CD1c-positive myeloid dendritic cell (primary cell): ENCODE results near the gene GOLGA6A.
"Not testable (repeated sequence)": the region's sequence is repeated elsewhere in the genome, so short reads cannot be mapped to it uniquely, and the experiment has no call there.

ENCODE experiments used
- DNase-seq: peaks from one replicate; pipeline ENCODE4 v3.0.0-alpha.2; 2016; ENCODE audit errors: extremely low spot score

The GOLGA6A gene

GRCh38 chr15:74053517-74053916 is 28.8 kb downstream of the GOLGA6A start:
- DNase-seq: no peak

GRCh38 chr15:74052271-74053260 is 29.8 kb downstream of the GOLGA6A start:
- DNase-seq: not testable (repeated sequence)

GRCh38 chr15:74050556-74051234 is 31.7 kb downstream of the GOLGA6A start:
- no peak for DNase-seq

- no peak for DNase-seq
These were observed 32.2 kb downstream of the GOLGA6A start for GRCh38 chr15:74050127-74050526.

- DNase-seq: no peak
These were observed 36.1 kb downstream of the GOLGA6A start for GRCh38 chr15:74046275-74046674.

DNA sequence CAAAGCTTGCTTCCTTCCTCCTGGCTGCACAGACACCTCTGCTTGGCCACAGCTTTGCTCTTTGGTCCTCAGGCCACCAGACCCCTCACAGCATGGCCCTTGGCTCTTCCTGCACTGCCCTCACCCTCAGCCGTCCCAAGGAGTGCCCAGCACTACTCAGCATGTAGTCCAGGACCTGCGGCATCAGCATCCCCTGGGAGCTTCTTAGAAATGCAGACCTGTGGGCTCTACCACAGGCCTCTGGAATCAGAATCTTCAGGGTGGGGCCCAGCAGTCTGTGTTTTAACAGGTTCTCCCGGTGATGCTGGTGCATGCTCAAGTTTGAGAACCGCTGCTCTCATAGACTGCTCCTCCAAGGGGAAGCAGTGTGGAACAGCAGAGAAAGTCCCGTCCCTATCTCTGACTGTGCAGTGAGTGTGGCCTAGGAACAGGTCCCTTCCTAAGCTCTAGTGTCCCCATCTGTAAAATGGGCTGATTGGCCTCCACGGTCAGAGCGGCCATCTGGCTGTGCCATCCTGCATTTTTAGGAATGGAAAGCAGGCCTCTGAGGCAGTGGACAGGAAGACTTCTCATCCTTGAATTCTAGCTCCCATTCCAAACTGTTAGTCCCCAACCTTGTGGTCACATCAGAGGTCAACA is 36.6 kb downstream of the GOLGA6A start:
- no peak for DNase-seq

DNA sequence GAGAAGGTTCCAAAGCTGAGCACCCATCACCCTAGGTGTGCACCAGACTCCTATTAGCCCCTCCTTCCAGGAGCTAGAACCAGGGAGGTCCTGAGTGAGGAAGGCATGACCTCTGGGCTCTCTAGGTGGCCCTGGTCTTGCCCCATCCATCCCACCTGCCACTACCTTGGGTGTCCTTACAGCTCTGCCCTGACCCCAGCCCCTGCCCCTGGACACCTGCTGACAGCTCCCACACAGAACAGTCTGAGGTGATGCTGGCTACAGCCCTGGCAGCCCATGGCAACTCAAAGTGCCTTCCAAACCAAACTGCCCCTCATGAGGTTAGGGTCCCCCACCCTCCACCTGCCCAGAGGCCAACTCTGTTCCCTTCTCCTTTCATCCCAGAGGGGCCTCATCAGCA is 37.2 kb downstream of the GOLGA6A start:
- no peak for DNase-seq

DNA sequence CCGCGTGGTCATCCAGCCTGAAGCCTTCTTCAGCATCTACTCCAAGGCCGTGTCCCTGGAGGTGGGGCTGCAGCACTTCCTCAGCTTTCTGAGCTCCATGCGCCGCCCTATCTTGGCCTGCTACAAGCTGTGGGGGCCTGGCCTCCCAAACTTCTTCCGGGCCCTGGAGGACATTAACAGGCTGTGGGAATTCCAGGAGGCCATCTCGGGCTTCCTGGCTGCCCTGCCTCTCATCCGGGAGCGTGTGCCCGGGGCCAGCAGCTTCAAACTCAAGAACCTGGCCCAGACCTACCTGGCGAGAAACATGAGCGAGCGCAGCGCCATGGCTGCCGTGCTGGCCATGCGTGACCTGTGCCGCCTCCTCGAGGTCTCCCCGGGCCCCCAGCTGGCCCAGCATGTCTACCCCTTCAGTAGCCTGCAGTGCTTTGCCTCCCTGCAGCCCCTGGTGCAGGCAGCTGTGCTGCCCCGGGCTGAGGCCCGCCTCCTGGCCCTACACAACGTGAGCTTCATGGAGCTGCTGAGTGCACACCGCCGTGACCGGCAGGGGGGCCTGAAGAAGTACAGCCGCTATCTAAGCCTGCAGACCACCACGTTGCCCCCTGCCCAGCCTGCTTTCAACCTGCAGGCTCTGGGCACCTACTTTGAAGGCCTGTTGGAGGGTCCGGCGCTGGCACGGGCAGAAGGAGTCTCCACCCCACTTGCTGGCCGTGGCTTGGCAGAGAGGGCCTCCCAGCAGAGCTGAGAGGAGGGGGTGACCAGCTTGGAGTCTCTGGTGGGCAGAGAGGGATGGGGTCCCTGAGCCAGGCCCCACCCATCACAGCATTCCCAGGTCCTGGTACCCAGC is 37.9 kb downstream of the GOLGA6A start:
- DNase-seq: no peak

GRCh38 chr15:74043425-74044266 is 38.7 kb downstream of the GOLGA6A start:
- DNase-seq: no peak

DNA sequence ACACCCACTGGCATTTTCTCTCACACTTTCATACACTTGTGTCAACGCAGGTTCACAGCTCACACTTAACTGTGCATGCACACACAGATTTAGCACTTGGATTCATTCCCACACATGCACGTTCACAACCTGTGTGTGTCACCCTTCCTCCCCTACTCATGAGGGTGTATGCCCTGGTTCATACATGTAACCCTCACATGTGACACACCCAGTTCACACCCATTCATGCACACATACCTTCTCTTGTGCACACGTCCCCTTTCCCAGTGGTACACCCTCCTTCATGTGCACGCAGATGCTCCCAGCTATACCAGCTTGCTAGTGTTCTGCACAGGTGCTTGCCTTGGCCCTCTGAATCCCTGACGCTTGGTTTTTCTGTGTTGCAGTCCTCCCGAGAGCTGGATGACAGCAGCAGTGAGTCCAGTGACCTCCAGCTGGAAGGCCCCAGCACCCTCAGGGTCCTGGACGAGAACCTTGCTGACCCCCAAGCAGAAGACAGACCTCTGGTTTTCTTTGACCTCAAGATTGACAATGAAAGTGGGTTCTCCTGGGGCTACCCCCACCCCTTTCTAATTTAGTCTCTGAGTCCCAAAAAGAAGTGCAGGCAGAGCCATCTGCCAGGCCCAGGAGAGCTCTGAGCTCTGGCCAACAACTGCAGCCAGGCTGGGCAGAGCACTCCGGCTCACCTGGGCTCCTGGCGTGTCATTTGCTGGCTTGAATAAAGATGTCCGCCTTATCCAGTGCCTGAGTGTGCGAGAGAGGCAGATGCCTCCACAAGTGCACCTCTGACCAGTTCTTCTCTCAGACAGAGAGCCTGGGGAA is 39.5 kb downstream of the GOLGA6A start:
- DNase-seq: no peak

DNA sequence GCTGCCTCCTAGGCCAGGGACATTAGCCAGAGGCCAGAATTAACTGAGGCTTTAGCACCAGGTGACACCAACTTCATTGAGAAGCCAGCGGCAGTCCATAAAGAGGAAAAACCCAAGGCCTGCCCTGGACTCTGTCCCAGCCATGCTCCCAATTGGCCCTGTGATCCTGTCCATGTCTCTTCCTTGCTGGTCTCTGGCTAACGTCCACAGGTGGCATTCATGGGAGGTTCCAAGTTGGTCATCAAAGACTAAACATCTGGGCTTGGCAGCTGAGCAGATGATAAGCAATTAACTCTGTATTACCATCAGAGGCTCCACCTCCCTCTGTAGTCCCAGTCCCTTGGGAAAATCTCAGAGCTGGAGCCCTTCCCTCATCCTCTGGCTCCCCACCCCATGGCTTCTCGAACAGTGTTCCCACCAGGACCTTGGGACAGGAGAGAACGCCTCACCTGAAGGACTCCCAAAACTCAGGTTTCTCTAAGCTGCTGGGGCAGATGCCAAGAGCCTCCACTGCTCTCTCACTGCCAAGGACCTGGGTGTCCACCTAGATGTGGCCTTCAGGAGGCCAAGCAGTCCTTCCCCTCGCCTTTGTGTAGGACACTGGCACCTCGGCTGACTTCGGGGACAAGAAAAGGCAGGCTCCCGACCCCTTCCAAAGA is 40.4 kb downstream of the GOLGA6A start:
- DNase-seq: no peak

DNA sequence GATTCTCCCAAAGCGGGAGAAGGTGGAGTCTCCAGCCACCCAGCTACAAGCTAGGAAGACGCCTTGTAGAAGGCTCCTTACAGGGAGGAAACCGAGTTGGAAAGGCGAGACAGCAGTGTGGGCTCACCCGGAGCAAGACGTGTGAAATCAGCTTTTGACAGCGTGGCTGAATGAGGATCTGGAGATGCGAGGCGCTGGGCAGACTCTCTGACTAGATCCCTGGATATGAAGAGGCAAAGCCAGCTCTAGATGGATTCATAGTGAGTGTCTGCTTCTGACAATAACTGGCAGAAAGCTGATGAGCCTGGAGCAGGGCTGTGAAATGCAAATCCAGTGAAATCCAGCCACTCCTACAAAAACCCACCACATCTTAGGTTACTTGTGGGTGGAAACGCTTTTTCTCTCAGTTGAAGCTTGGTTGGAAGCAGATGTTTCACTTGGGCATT is 41.0 kb downstream of the GOLGA6A start:
- no peak for DNase-seq

- no peak for DNase-seq
These were observed 42.1 kb downstream of the GOLGA6A start for GRCh38 chr15:74040109-74040850.

GRCh38 chr15:74039656-74040010 is 42.7 kb downstream of the GOLGA6A start:
- no peak for DNase-seq

DNA sequence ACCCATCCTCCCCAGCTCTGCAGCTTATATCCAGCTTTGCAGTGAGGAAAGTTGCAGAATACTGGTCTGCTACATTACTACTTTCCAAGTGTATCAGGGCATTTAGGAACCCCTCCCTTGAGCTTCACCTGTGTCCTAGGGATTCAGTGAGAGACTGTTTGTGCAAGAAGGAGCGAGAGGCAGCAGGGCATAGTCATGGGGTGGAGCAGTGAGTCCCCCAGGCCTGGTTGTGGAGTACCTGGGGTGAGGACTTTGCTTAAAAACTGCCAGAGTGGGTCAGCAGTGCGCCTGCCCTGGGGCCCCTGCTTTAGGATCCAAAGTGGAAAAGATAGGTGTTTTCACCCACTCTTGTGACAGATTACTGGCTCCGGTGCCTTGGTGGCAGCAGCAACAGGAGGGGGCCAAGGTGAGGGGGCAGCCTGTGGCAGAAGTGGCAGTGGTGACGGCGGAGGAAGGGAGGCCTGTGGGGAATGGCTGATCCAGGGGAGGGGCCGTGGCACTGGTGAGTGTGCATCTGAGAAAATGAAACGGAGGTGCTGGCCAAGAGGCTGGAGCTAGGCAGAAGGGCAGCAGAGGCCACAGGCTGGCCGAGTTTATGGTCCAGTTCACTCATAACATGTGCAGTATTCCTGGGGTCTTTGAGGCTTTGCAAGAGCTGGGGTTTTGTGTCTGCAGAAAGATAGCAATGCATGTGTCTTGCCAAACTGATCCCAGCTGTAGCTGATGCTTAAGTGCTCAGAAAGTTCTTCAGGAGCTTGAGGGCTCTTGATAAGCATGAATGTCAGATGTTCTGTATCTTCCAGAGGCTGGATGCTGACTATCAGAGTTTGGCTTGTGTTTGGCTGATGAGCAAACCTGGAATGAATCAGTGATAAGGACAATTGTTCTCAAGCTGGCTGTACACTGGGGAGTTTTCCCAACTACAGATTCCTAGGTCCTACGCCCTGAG is 43.4 kb downstream of the GOLGA6A start:
- no peak for DNase-seq

DNA sequence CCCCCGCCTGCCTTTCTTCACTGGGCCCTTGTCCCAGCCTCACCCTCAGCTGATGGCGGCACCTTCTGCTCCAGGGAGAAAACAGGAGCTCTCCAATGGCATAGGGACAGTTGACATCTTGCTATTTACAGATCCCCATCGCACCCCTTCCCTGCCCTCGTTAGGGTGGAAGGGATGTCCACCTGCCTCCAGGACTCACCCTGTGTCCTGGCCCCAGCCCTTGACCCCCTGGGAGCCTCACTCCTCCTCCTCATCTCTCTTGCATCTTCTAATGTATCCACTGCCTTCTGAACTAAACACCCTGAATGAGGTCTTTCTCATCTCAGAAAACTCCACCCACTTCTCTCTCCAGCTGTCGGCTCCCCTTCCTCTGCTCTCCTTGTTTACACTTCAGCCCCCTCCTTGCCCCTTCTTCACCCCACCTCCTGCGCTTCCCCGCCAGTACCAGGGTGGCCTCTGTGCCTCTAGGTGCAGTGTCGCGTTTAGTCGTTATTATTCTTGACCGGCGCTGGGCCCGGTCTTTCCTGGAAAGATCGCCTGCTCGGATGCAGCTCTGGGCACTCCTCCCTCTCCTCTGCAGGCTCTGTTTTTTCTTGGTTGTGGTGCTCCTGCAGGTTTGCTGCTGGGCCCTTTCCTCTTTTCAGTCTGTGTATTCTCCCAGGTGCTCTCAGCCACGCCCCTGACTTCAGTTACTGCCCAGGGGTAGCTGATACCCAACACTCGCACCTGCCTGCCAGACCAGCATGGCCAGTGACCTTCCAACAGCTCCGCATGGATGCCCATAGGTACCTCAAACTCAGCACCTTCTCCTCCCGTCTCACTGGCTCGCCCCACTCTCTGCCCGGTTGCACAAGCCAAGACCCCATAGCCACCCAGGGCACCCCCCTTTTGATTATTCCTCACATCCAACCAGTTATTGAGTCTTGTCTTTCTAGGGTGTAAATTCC is 44.9 kb downstream of the GOLGA6A start:
- no peak for DNase-seq
